ENCODE measurements around the gene IKZF5.

- TF ChIP-seq POLR2A (IDR thresholded peaks at IDR 0.05; ENCODE audit: low read length) (no peak), GATA1 (IDR thresholded peaks at IDR 0.05; ENCODE audit: low read depth, low read length) (no peak)
These were observed 31.0 kb upstream of the IKZF5 start for GRCh38 chr10:123039632-123039930.

All from erythroblast (primary cell).